NCI-H446 (cell line): ENCODE results near the gene LEKR1.

Source experiments
- DNase-seq, 2 experiments: peaks; one replicate each; lab custom pipeline; 2025; lab: John Stamatoyannopoulos, UW

The LEKR1 gene

GRCh38 chr3:157059181-157059580 is 233.0 kb downstream of the LEKR1 start:
- DNase-seq: no peak

DNA sequence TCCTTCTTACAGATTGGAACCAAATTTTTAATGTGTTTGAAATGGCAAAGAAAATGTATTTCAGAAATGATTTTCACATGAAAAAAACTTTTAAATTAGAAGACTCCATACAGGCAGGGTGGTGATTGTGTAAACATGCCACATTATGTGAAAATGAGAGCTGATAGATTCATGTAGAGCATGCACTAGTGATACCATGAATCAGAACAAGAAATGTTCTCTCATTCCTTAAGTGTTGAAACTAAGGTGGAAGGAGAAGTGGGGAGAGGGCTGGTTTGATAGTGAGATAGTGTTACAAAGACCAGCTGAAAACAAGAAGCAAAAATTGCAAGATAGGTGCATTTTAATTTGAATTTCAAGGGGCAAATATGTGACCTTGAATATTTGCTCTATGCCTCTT is 233.5 kb downstream of the LEKR1 start:
- DNase-seq: no peak

DNA sequence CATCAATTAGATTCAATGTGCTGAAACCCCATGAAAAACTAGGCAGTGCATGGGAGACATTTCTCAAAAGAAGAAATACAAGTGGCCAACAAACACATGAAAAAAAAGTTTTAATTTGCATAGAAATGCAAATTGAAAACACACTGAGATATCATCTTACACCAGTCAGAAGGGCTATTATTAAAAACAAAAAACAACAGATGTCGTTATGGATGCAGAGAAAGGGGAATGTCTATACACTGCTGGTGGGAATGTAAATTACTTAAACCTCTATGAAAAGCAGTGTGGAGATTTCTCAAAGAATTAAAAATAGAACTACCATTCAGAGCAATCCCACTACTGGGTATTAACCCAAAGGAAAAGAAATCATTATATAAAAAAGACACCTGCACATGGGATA is 235.1 kb downstream of the LEKR1 start:
- DNase-seq: no peak

DNA sequence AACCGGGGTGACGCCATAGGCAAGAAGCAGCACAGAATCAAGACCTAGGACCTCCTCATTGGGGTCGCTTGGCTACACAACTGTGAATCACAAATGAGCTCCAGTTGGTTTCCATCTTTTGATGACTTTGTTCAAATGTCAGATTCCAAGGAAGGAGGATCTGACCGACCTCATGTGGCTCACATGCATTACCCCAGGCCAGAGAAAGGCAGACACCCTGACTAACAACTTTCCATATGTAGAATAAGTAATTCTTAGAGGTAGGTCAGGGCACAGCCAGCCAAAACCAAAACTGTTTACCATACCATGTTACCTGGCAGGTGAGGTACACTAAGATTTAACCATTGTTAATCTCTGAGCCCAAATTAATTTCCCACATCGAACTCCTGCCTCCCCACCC is 237.3 kb downstream of the LEKR1 start:
- no peak for DNase-seq

DNA sequence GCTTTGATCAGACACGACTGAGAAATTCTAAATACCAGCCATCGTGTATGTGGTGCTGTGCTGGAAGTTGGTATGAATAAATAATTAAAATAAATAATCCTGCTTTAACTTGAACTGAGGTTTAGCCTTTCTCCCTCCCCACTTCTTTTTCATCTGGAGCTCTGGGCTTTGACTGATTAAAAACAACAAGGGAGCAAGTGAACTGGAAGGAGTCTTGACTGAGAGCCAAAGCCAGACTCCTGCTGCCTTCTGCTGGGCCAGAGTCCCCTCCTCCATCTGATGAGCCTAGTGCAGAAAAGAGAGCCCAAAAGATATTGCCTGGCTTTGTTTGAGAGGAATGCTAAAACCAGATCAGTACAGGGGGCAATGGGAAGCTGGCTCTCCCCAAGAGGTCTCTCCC is 237.8 kb downstream of the LEKR1 start:
- DNase-seq: peak; percentile 74 to 87

GRCh38 chr3:157064402-157064801 is 238.2 kb downstream of the LEKR1 start:
- DNase-seq: no peak

DNA sequence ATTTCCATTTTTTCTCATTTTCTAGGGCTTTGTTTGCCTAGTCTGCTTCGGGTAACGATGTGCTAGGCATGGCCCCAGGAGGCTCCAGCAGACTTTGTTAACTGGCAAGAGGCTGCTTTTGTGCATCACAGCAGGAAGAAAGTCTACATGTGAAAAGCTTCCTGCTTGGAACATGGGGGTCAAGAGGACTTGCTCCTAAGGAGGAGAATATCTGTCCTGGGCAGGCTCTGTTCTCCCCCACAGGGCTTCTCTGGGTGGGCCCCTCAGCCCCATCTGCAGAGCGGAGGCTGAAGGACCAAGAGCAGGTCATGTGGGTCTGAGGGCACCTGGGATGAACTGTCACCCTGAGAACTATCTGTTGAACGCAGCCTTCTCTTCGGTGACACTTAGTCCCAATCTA is 239.0 kb downstream of the LEKR1 start:
- no peak for DNase-seq

DNA sequence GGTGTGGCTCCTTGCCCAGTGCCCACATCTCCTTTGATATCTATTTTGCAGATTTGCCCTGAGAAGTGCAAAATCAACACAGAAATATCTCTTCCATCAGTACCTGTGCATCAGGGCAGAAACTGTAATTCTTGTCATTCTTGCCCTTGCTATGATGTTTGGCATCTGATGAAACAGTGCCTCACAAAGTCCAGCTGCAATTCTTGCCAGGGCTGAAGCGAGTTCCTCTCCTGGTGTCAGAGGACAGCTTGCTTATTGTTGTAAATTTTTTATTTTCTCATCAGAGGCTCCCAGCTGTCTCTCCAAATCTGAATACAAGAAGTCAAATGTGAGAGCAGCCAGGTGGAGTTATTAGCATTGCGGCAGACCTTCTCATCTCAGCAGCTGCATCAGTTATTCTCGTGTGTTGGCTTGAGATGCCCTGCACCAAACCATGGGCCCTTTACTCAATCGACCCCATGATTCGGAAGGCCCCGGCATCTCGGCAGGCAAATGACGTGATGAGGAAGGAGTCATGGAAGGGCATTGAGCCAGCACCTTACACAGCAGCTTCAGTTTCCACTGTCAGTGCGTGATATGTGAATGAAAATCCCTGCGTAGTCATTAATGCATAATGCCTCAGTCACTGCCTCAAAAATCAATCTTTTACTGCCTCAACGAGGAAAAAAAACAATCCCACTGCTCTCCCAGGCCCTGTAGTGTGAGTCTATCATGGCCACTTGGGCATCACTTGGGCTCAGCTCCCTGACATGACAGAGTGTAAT is 240.4 kb downstream of the LEKR1 start:
- DNase-seq: peak in 1 of 2 experiments; percentile 54

DNA sequence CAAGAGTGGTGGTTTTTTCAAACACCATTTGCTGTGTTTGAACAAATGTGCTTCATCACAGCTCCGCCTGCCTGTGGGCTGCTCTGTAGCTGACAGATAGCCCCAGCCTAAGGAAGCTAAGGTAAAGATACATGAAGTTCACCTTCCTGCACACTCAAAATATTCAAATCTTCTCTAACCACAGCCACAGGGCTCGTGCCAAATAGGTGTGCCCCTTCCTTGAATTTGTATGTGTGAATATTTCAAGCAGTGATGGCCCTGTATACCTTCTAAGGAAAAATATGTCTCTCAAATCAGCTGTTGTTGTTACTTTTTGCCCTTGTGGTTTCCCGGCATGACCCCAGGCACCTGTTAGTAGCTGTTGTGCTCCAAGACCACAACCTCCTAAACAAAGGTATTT is 241.0 kb downstream of the LEKR1 start:
- no peak for DNase-seq

GRCh38 chr3:157069406-157069805 is 243.3 kb downstream of the LEKR1 start:
- no peak for DNase-seq

- DNase-seq: no peak
These were observed 243.9 kb downstream of the LEKR1 start for GRCh38 chr3:157069846-157070677.

DNA sequence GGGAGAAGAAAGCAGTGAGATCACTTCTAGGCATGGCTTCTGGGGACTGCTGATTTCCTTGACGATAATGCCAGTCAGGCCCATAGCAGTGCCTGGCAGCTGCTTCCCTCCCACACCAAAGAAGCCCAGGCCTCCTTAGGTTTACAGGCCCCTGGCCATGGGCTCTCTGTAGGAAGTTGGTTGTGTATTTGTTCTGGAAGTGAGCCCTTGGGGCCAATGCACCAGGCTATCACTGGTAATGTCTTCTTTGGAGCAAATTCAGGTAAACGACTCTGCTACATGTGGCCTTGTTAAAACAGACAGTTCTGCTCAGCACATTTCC is 244.5 kb downstream of the LEKR1 start:
- DNase-seq: no peak

DNA sequence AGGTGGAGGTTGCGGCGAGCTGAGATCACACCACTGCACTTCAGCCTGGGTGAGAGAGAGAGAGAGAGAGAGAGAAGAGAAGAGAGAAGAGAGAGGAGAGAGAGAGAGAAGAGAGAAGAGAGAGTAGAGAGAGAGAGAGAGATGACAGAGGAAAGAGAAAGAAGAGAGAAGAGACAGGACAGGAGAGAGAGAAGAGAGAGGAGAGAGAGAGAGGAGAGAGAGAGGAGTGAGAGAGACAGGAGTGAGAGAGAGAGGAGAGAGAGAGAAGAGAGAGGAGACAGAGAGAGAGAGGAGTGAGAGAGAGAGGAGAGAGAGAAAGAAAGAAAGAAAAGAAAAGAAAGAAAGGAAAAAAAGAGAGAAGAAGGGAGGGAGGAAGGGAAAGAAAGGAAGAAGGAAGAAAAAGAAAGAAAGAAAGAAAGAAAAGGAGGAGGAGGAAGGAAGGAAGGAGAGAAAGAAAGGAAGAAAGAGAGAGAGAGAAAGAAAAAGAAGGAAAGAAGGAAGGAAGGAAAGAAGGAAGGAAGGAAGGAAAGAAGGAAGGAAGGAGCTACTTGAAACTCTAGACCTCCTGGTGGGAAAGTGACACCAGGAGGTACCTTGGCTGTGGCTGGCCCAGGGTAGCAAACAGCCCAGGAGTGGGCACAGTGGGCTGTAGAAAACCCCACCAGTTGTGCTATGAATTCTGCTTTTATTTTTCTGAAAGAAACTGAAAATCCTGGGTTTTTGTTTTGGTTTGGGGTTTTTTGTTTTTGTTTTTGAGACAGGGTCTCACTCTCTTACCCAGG is 245.8 kb downstream of the LEKR1 start:
- DNase-seq: no peak

GRCh38 chr3:157073810-157074209 is 247.7 kb downstream of the LEKR1 start:
- no peak for DNase-seq

- no peak for DNase-seq
These were observed 248.3 kb downstream of the LEKR1 start for GRCh38 chr3:157074490-157074889.

GRCh38 chr3:157074981-157075380 is 248.8 kb downstream of the LEKR1 start:
- no peak for DNase-seq

DNA sequence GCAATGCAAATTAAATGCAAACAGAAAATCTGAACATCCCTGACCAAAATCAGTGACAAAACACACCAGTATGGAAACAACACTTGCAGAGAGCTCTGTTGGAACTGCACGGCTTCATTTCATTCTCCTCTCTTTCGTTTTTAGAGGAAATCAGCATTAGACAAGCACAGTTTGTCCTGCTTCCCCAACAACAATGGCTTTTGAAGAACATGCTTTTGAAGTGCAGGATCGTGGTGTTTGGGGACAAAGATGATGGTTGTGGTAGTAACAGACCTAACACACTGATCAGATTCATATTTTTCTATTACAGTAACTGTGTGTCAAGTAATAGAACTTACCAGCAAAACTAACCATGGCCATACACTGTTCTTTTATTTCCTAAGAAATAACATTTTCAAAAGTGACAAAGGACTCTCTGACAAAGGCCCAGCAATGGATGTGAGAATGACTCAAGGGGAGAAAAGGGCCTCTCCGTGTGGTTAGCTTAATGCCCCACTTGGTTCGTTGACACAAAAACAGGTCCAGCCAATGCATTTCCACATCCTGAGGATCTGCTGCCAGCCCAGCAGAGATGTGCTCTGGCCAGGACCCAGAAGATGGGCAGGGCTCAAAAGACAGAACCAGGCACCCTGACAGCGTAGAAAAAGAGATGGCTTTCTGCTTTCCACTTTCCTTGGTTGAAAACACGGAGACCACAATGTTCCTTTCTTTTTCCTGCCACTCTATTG is 249.7 kb downstream of the LEKR1 start:
- no peak for DNase-seq

GRCh38 chr3:157077565-157077991 is 251.4 kb downstream of the LEKR1 start:
- DNase-seq: no peak

- no peak for DNase-seq
These were observed 252.1 kb downstream of the LEKR1 start for GRCh38 chr3:157078131-157078810.

- DNase-seq: no peak
These were observed 252.6 kb downstream of the LEKR1 start for GRCh38 chr3:157078811-157079185.

DNA sequence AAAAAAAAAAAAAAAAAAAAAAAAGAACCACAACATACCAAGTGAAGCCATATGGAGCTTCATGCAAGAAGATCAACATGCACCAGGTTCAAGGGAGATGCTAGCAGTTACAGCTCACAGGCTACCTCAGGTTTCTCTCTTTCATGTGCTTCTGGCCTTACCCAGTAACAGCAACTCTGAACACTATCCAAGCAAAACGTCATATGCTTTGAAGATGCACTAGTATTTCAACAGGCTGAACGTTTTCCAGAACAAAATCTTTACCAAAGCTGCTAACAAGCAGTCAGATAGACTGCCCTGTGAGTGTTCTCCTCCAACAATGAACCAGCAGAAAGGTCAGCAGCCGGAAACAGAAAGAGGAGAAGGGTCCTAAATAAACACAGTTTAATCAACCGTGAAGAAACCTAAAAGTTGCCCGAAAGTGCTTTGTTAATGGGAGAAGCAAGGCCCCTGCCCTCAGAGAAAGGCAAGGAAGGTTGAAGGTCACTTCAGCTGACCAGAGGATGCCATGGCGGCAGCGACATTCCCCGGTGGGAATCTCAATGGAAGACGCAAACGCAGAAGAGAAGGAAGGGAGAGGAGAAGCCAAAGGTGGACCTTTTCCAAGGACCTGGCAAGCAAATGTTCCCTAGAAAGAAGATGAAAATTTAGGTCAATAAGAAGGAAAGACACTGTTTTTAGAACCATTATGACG is 253.7 kb downstream of the LEKR1 start:
- no peak for DNase-seq
